ENCODE data around the gene FABP1.

FABP1 gene

GRCh38 chr2:88074854-88075292 is 53.0 kb downstream of the FABP1 start:
- peak; percentile 93 for DNase-seq

- no peak for DNase-seq
Observed at GRCh38 chr2:88074150-88074549, 53.7 kb downstream of the FABP1 start.
